IMR-90 (cell line): ENCODE data around the gene SKIL. TPM values are rescaled to one million over a fixed set of nuclear protein-coding genes. Genes with fewer than 3 reads are reported as not detected.

ENCODE experiments used
- BHLHE40 ChIP-seq: fragments of 150-350 bp; IDR thresholded peaks from 2 replicates; pipeline ENCODE4 v1.6.1; 2016; ENCODE audit warnings: mild to moderate bottlenecking, low read depth, low read length
- CEBPB ChIP-seq: IDR thresholded peaks from 2 replicates; pipeline ENCODE4 v1.6.1; 2012; ENCODE audit warnings: low read depth, low read length, improper control_type of control experiment
- MAFK ChIP-seq: IDR thresholded peaks from 2 replicates; pipeline ENCODE4 v1.6.1; 2012; ENCODE audit warnings: low read depth, low read length, improper control_type of control experiment
- RAD21 ChIP-seq: IDR thresholded peaks from 2 replicates; pipeline ENCODE4 v1.6.1; 2012; ENCODE audit warnings: low read length, improper control_type of control experiment
- polyA plus RNA-seq, 3 experiments: library from polyadenylated mRNA; depleted of rRNA; stranded (reverse); fragments of >200 nt; gene quantifications; 2 replicates each; pipeline ENCODE4 v1.2.3, GENCODE V29; 2012; ENCODE audit warnings: low replicate concordance in 1 of 3
- total RNA-seq: library from RNA; depleted of rRNA; stranded (reverse); fragments of >200 nt; gene quantifications from 2 replicates; pipeline ENCODE4 v1.2.3, GENCODE V29; 2012
- TF ChIP-seq, protein P1 (sequence below): fragments of 150-350 bp; IDR thresholded peaks from 2 replicates; pipeline ENCODE4 v1.6.1; 2016; ENCODE audit warnings: low read depth, mild to moderate bottlenecking, low read length, moderate library complexity, borderline replicate concordance

The SKIL gene
- total and polyA plus RNA-seq, 2 of the 4 experiments (the other 2 are of a cell fraction), result 9.2 to 55.9 TPM

DNA sequence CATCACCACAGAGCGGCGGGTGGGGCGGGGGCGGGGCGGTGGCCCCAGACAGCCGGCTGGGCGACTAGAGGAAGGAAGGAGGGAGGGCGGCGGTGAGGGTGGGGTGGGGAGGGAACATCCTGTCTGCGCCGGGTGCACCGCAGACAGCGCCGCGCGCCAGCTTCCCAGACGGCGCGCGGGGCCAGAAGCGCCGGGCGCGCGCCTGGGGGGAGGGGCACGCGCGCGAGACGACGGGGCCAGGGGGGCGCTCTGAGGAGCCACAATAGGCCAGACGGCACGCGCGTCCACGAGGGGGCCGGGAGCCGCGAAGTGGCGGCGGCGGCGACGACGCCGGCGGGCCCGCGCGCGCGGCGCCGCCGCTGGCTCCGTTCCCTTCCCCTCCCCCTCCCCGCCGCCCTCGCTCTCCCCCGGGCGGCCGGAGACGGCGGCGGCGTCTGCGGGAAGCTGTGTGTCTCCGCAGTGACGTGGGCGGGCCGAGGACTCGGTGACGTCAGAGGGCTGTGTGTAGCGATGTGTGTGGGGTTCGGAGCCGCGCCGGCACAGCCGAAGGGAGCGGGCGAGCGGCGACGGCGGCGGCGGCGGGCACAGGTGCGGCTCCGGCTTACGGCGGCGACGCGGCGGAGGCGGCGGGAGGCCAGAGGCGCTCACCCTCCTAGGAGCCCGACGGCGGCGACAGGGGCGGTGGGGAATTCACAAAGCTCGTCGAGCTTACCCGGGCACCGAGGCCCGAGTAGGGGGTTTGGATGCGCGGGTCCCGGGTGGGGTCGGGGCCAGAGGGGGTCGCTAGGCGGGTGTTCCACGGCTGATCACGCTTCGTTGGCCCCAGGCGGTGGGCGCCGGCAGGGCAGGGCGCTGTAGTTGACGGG is at the start of gene SKIL (continued):
- TF ChIP-seq, protein P1, sequence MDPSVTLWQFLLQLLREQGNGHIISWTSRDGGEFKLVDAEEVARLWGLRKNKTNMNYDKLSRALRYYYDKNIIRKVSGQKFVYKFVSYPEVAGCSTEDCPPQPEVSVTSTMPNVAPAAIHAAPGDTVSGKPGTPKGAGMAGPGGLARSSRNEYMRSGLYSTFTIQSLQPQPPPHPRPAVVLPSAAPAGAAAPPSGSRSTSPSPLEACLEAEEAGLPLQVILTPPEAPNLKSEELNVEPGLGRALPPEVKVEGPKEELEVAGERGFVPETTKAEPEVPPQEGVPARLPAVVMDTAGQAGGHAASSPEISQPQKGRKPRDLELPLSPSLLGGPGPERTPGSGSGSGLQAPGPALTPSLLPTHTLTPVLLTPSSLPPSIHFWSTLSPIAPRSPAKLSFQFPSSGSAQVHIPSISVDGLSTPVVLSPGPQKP, result no peak
- TF ChIP-seq RAD21 (no peak), CEBPB (no peak), BHLHE40 (no peak), MAFK (no peak)
